Adipocyte (in vitro differentiated cells): ENCODE measurements around the gene ZNG1C.
"Not testable (repeated sequence)": the region's sequence is repeated elsewhere in the genome, so short reads cannot be mapped to it uniquely, and the experiment has no call there.

Experiments
- DNase-seq: peaks from one replicate; pipeline ENCODE4 v3.0.0-alpha.2; 2015; ENCODE audit warnings: low read depth
- H3K27me3 ChIP-seq: replicated peaks from 2 replicates; pipeline ENCODE4 v1.7.0; 2013; ENCODE audit warnings: mild to moderate bottlenecking, low read length, moderate library complexity; ENCODE audit not compliant: control insufficient read depth, insufficient read depth
- H3K36me3 ChIP-seq: 2 replicates; pipeline ENCODE4 v1.7.0; 2013; ENCODE audit warnings: low read length, mild to moderate bottlenecking, moderate library complexity; ENCODE audit not compliant: control insufficient read depth, insufficient read depth, severe bottlenecking
- H3K4me1 ChIP-seq: 2 replicates; pipeline ENCODE4 v1.7.0; 2013; ENCODE audit warnings: mild to moderate bottlenecking, low read length, moderate library complexity; ENCODE audit not compliant: control insufficient read depth, insufficient read depth
- H3K4me3 ChIP-seq: 2 replicates; pipeline ENCODE4 v1.7.0; 2013; ENCODE audit warnings: mild to moderate bottlenecking, low read length, moderate library complexity
- H3K9ac ChIP-seq: 2 replicates; pipeline ENCODE4 v1.7.0; 2013; ENCODE audit warnings: mild to moderate bottlenecking, low read length, moderate library complexity
- H3K9me3 ChIP-seq: 2 replicates; pipeline ENCODE4 v1.7.0; 2013; ENCODE audit warnings: mild to moderate bottlenecking, low read length, moderate library complexity; ENCODE audit not compliant: control insufficient read depth

The ZNG1C gene

GRCh38 chr9:68241683-68242082 lies at the start of gene ZNG1C:
ZNG1C (plus strand) TSS chr9:68241983; CDS start chr9:68242032, 49 bp downstream.
- DNase-seq, H3K9me3 ChIP-seq, H3K36me3 ChIP-seq, H3K9ac ChIP-seq, H3K4me3 ChIP-seq, H3K4me1 ChIP-seq, H3K27me3 ChIP-seq: not testable (repeated sequence)

GRCh38 chr9:68242437-68242836 lies 654 bp downstream of the ZNG1C start:
- not testable (repeated sequence) for H3K9ac ChIP-seq, DNase-seq, H3K4me3 ChIP-seq

GRCh38 chr9:68281041-68281440 lies 39.3 kb downstream of the ZNG1C start:
- H3K4me3 ChIP-seq, H3K9ac ChIP-seq, H3K9me3 ChIP-seq, DNase-seq, H3K27me3 ChIP-seq, H3K4me1 ChIP-seq, H3K36me3 ChIP-seq: not testable (repeated sequence)

More at GRCh38 chr9:68242437-68242836, 654 bp downstream of the ZNG1C start:
- not testable (repeated sequence) for H3K9me3 ChIP-seq, H3K27me3 ChIP-seq, H3K36me3 ChIP-seq, H3K4me1 ChIP-seq

- H3K9ac ChIP-seq, H3K4me1 ChIP-seq, H3K4me3 ChIP-seq, H3K9me3 ChIP-seq, DNase-seq, H3K36me3 ChIP-seq, H3K27me3 ChIP-seq: not testable (repeated sequence)
Observed at GRCh38 chr9:68302567-68302966, 60.8 kb downstream of the ZNG1C start, which contains the start of gene FOXD4L3. FOXD4L3 (plus strand) TSS chr9:68302867; CDS start chr9:68302952, 85 bp downstream.

GRCh38 chr9:68303771-68304170 lies 62.0 kb downstream of the ZNG1C start:
- not testable (repeated sequence) for DNase-seq, H3K4me3 ChIP-seq, H3K27me3 ChIP-seq, H3K36me3 ChIP-seq, H3K9me3 ChIP-seq, H3K9ac ChIP-seq, H3K4me1 ChIP-seq

GRCh38 chr9:68304212-68304611 lies 62.4 kb downstream of the ZNG1C start:
- not testable (repeated sequence) for H3K27me3 ChIP-seq

GRCh38 chr9:68304777-68305176 lies 63.0 kb downstream of the ZNG1C start:
- not testable (repeated sequence) for H3K4me3 ChIP-seq, H3K4me1 ChIP-seq, H3K36me3 ChIP-seq, H3K27me3 ChIP-seq, H3K9ac ChIP-seq, DNase-seq, H3K9me3 ChIP-seq

More at GRCh38 chr9:68304212-68304611, 62.4 kb downstream of the ZNG1C start:
- not testable (repeated sequence) for H3K36me3 ChIP-seq, H3K9me3 ChIP-seq, H3K4me3 ChIP-seq, H3K4me1 ChIP-seq, DNase-seq, H3K9ac ChIP-seq

- H3K4me3 ChIP-seq, H3K9ac ChIP-seq, H3K4me1 ChIP-seq, DNase-seq, H3K9me3 ChIP-seq, H3K36me3 ChIP-seq, H3K27me3 ChIP-seq: not testable (repeated sequence)
Observed at GRCh38 chr9:68305680-68306285, 64.0 kb downstream of the ZNG1C start.

- not testable (repeated sequence) for H3K4me3 ChIP-seq, DNase-seq, H3K9me3 ChIP-seq, H3K27me3 ChIP-seq, H3K4me1 ChIP-seq, H3K9ac ChIP-seq, H3K36me3 ChIP-seq
Observed at GRCh38 chr9:68306391-68306964, 64.7 kb downstream of the ZNG1C start.

- not testable (repeated sequence) for DNase-seq, H3K4me1 ChIP-seq, H3K4me3 ChIP-seq, H3K27me3 ChIP-seq, H3K9me3 ChIP-seq, H3K9ac ChIP-seq, H3K36me3 ChIP-seq
Observed at GRCh38 chr9:68307127-68307526, 65.3 kb downstream of the ZNG1C start.

GRCh38 chr9:68307654-68308053 lies 65.9 kb downstream of the ZNG1C start:
- not testable (repeated sequence) for H3K4me1 ChIP-seq, H3K4me3 ChIP-seq, H3K9ac ChIP-seq, DNase-seq, H3K9me3 ChIP-seq, H3K27me3 ChIP-seq, H3K36me3 ChIP-seq

- not testable (repeated sequence) for DNase-seq, H3K4me1 ChIP-seq, H3K27me3 ChIP-seq, H3K36me3 ChIP-seq, H3K9ac ChIP-seq, H3K4me3 ChIP-seq, H3K9me3 ChIP-seq
Observed at GRCh38 chr9:68311208-68311607, 69.4 kb downstream of the ZNG1C start.
